ENCODE data around the gene NECAB2. TPM values are rescaled to one million over a fixed set of nuclear protein-coding genes. Genes with fewer than 3 reads are reported as not detected.

NECAB2 gene
- total and polyA plus RNA-seq, 2 experiments from 2014 or later, result 1.6 to 5.1 TPM

DNA sequence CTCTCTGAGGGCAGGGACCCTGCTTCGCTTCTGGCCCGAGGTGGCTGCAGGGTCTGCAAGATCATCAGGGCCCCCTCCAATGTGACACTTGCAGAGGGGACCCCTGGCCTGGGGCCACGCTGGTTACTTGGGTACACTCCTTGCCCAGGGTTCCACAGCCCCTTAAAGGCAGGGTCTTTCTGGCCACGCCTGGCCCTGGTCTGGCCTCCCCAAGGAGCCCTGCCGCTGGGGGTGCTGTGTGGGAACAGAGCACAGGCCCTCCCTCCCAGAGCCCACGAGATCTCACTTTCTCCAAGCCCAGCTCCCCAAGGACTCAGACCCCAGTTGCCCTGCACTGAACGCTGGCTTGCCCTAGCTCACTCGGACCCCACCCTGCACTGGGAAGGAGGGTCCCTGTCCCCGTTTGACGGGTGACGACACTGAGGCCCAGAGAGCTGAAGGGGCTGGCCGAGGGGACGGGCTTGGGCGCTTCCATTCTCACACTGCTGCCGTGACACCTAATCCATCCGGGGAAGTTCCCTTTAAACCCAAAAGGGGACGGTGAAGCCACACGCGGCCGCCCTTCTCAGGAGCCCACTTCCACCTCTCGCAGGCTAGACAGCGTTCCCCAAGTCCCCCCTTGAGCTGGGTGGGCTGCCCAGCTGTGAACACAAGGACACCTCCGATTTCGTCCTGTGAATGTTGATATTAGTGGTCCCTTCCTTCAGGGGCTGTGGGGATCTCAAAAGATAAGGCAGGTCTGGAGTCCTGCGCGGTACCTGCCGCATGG lies 41.9 kb upstream of the NECAB2 start:
- ATAC-seq, result peak; percentile 18
- H3K27ac Mint-ChIP-seq, result no peak overlapping the region; the same call in 1 of the 2 replicates
- H3K4me3 Mint-ChIP-seq, result peak overlapping the region; percentile 74; the same call in 2 of the 3 replicates

More for the DNA sequence above, 41.9 kb upstream of the NECAB2 start:
- peaks cover 14% of the 10 kb centered on the region for H3K27me3 Mint-ChIP-seq (ENCODE audit: insufficient read depth, low read depth, poor library complexity)
- DNase-seq (ENCODE audit: low spot score), result no peak
- Histone ChIP-seq H3K9me2 (ENCODE audit: insufficient read depth) (no peaks in the 10 kb centered on the region), H3K4me1 (ENCODE audit: insufficient read depth) (peaks cover 13% of the 10 kb centered on the region), H3K27ac (ENCODE audit: low read depth) (no peak overlapping the region), H2AFZ (peak overlapping the region; percentile 90; the same call in 1 of the 2 replicates), H3K79me2 (replicated peaks; ENCODE audit: insufficient read depth) (no peaks in the 10 kb centered on the region), H3F3A (replicated peaks; ENCODE audit: low read depth) (no peaks in the 10 kb centered on the region), H4K20me1 (replicated peaks; ENCODE audit: insufficient read depth) (no peaks in the 10 kb centered on the region), H3K27me3 (ENCODE audit: insufficient read depth) (no peaks in the 10 kb centered on the region), H3K4me3 (no peak overlapping the region), H3K4me2 (peak overlapping the region; percentile 72), H3K36me3 (ENCODE audit: insufficient read depth) (no peaks in the 10 kb centered on the region)
- TF ChIP-seq POLR2AphosphoS5 (IDR thresholded peaks at IDR 0.05; ENCODE audit: low read depth) (no peak), STAT1 (IDR thresholded peaks at IDR 0.05; ENCODE audit: unreplicated experiment) (no peak), JUNB (IDR thresholded peaks at IDR 0.05; ENCODE audit: unreplicated experiment) (no peak), ZNF114 (CRISPR knock-in tag; IDR thresholded peaks at IDR 0.05) (no peak)
- TF ChIP-seq, protein P1, sequence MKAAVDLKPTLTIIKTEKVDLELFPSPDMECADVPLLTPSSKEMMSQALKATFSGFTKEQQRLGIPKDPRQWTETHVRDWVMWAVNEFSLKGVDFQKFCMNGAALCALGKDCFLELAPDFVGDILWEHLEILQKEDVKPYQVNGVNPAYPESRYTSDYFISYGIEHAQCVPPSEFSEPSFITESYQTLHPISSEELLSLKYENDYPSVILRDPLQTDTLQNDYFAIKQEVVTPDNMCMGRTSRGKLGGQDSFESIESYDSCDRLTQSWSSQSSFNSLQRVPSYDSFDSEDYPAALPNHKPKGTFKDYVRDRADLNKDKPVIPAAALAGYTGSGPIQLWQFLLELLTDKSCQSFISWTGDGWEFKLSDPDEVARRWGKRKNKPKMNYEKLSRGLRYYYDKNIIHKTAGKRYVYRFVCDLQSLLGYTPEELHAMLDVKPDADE (IDR thresholded peaks at IDR 0.05), result no peak
- TF ChIP-seq, protein P2, sequence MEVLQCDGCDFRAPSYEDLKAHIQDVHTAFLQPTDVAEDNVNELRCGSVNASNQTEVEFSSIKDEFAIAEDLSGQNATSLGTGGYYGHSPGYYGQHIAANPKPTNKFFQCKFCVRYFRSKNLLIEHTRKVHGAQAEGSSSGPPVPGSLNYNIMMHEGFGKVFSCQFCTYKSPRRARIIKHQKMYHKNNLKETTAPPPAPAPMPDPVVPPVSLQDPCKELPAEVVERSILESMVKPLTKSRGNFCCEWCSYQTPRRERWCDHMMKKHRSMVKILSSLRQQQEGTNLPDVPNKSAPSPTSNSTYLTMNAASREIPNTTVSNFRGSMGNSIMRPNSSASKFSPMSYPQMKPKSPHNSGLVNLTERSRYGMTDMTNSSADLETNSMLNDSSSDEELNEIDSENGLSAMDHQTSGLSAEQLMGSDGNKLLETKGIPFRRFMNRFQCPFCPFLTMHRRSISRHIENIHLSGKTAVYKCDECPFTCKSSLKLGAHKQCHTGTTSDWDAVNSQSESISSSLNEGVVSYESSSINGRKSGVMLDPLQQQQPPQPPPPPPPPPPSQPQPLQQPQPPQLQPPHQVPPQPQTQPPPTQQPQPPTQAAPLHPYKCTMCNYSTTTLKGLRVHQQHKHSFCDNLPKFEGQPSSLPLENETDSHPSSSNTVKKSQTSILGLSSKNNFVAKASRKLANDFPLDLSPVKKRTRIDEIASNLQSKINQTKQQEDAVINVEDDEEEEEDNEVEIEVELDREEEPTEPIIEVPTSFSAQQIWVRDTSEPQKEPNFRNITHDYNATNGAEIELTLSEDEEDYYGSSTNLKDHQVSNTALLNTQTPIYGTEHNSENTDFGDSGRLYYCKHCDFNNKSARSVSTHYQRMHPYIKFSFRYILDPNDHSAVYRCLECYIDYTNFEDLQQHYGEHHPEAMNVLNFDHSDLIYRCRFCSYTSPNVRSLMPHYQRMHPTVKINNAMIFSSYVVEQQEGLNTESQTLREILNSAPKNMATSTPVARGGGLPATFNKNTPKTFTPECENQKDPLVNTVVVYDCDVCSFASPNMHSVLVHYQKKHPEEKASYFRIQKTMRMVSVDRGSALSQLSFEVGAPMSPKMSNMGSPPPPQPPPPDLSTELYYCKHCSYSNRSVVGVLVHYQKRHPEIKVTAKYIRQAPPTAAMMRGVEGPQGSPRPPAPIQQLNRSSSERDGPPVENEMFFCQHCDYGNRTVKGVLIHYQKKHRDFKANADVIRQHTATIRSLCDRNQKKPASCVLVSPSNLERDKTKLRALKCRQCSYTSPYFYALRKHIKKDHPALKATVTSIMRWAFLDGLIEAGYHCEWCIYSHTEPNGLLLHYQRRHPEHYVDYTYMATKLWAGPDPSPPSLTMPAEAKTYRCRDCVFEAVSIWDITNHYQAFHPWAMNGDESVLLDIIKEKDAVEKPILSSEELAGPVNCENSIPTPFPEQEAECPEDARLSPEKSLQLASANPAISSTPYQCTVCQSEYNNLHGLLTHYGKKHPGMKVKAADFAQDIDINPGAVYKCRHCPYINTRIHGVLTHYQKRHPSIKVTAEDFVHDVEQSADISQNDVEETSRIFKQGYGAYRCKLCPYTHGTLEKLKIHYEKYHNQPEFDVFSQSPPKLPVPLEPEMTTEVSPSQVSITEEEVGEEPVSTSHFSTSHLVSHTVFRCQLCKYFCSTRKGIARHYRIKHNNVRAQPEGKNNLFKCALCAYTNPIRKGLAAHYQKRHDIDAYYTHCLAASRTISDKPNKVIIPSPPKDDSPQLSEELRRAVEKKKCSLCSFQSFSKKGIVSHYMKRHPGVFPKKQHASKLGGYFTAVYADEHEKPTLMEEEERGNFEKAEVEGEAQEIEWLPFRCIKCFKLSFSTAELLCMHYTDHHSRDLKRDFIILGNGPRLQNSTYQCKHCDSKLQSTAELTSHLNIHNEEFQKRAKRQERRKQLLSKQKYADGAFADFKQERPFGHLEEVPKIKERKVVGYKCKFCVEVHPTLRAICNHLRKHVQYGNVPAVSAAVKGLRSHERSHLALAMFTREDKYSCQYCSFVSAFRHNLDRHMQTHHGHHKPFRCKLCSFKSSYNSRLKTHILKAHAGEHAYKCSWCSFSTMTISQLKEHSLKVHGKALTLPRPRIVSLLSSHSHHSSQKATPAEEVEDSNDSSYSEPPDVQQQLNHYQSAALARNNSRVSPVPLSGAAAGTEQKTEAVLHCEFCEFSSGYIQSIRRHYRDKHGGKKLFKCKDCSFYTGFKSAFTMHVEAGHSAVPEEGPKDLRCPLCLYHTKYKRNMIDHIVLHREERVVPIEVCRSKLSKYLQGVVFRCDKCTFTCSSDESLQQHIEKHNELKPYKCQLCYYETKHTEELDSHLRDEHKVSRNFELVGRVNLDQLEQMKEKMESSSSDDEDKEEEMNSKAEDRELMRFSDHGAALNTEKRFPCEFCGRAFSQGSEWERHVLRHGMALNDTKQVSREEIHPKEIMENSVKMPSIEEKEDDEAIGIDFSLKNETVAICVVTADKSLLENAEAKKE (CRISPR knock-in tag; IDR thresholded peaks at IDR 0.05), result no peak
- H3K9me3 Mint-ChIP-seq, result no peaks in the 10 kb centered on the region; the same call in 2 of the 3 replicates
- H3K36me3 Mint-ChIP-seq (ENCODE audit: low read depth), result peaks cover 6% of the 10 kb centered on the region; the same call in 1 of the 3 replicates
- H3K4me1 Mint-ChIP-seq, result peaks cover 21% of the 10 kb centered on the region

Data from GM23338 (cell line).